ENCODE measurements around the gene GNB1. TPM values are rescaled to one million over a fixed set of nuclear protein-coding genes. Genes with fewer than 3 reads are reported as not detected.

The GNB1 gene
- total and polyA plus RNA-seq, 8 donors: 241 to 360 (median 271) TPM

- ATAC-seq (no peak), DNase-seq (peak in 1 of 4 donors; percentile 59)
- TF ChIP-seq, protein P1, sequence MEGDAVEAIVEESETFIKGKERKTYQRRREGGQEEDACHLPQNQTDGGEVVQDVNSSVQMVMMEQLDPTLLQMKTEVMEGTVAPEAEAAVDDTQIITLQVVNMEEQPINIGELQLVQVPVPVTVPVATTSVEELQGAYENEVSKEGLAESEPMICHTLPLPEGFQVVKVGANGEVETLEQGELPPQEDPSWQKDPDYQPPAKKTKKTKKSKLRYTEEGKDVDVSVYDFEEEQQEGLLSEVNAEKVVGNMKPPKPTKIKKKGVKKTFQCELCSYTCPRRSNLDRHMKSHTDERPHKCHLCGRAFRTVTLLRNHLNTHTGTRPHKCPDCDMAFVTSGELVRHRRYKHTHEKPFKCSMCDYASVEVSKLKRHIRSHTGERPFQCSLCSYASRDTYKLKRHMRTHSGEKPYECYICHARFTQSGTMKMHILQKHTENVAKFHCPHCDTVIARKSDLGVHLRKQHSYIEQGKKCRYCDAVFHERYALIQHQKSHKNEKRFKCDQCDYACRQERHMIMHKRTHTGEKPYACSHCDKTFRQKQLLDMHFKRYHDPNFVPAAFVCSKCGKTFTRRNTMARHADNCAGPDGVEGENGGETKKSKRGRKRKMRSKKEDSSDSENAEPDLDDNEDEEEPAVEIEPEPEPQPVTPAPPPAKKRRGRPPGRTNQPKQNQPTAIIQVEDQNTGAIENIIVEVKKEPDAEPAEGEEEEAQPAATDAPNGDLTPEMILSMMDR (IDR thresholded peaks at IDR 0.05): no peak
- H3K4me3 ChIP-seq: no peak overlapping the region
- intact Hi-C loops (cut with DNase I): no loop called here
- peaks cover 0 to 13% of the 10 kb centered on the region in 2 donors for H3K27me3 ChIP-seq
- H3K36me3 ChIP-seq: no peaks in the 10 kb centered on the region
- H3K9me3 ChIP-seq: no peaks in the 10 kb centered on the region
- H3K27ac ChIP-seq: no peak overlapping the region
- peaks cover 9 to 25% of the 10 kb centered on the region in 2 donors for H3K4me1 ChIP-seq
Observed at GRCh38 chr1:1893997-1894353, 3.1 kb upstream of the GNB1 start.

GRCh38 chr1:1893291-1893985, 2.6 kb upstream of the GNB1 start:
- no peak overlapping the region for H3K4me3 ChIP-seq
- peaks cover 0 to 13% of the 10 kb centered on the region in 2 donors for H3K27me3 ChIP-seq
- H3K27ac ChIP-seq: no peak overlapping the region
- no peaks in the 10 kb centered on the region for H3K9me3 ChIP-seq
- ATAC-seq: no peak
- intact Hi-C loops (cut with DNase I): no loop called here
- TF ChIP-seq, protein P1 (IDR thresholded peaks at IDR 0.05): no peak
- H3K4me1 ChIP-seq: peaks cover 14 to 30% of the 10 kb centered on the region in 2 donors
- H3K36me3 ChIP-seq: no peaks in the 10 kb centered on the region
- peak in 1 of 4 donors; percentile 52 for DNase-seq

DNA sequence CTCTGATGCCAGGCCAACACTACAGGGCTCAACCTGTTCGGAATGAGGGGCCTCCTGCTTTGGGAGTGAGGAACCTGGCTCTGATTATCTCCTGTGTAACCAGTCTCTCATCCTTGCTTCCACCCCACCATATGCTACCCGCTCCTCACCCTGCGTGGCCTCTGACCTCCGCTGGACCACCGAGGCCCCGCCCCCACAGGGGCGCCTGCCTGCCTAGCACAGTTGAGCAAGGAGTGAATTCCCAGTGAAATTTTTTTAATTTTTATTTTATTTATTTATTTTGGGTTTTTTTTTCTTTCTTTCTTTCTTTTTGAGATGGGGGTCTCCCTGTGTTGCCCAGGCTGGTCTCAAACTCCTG, 1.9 kb upstream of the GNB1 start:
- no peaks in the 10 kb centered on the region for H3K9me3 ChIP-seq
- TF ChIP-seq, protein P1 (IDR thresholded peaks at IDR 0.05): no peak
- H3K36me3 ChIP-seq: no peaks in the 10 kb centered on the region
- peaks cover 21 to 37% of the 10 kb centered on the region in 2 donors for H3K4me1 ChIP-seq
- no peak overlapping the region for H3K4me3 ChIP-seq
- intact Hi-C loops (cut with DNase I): no loop called here
- ATAC-seq (no peak), DNase-seq (no peak)
- peaks cover 0 to 13% of the 10 kb centered on the region in 2 donors for H3K27me3 ChIP-seq
- H3K27ac ChIP-seq: no peak overlapping the region

- Histone ChIP-seq H3K27ac (peak overlapping the region; percentile 87 to 97), H3K4me1 (peaks cover 26 to 42% of the 10 kb centered on the region in 2 donors), H3K4me3 (peak overlapping the region; percentile 75 to 93), H3K36me3 (no peaks in the 10 kb centered on the region), H3K9me3 (no peaks in the 10 kb centered on the region), H3K27me3 (peaks cover 0 to 13% of the 10 kb centered on the region in 2 donors)
- TF ChIP-seq, protein P1 (IDR thresholded peaks at IDR 0.05): no peak
- DNase-seq (no peak), ATAC-seq (peak; percentile 0)
- intact Hi-C loops (cut with DNase I): no loop called here
Observed at GRCh38 chr1:1892079-1892762, 1.3 kb upstream of the GNB1 start.

- intact Hi-C loops (cut with DNase I): no loop called here
- Histone ChIP-seq H3K36me3 (no peaks in the 10 kb centered on the region), H3K4me1 (peaks cover 30 to 49% of the 10 kb centered on the region in 2 donors), H3K27ac (peak overlapping the region; percentile 87 to 97), H3K27me3 (peaks cover 0 to 13% of the 10 kb centered on the region in 2 donors), H3K9me3 (no peaks in the 10 kb centered on the region), H3K4me3 (peak overlapping the region; percentile 75 to 93)
- TF ChIP-seq, protein P1 (IDR thresholded peaks at IDR 0.05): no peak
- peak; percentile 42 to 92 (median 77) for DNase-seq
- ATAC-seq: peak; percentile 80
Observed at GRCh38 chr1:1891349-1892078, 627 bp upstream of the GNB1 start.
